HepG2 (cell line): Measurements from ENCODE around the gene TTLL10. TPM values are rescaled to one million over a fixed set of nuclear protein-coding genes. Genes with fewer than 3 reads are reported as not detected.

ENCODE experiments used
- CSRNP1 ChIP-seq: sonication (generic); formaldehyde crosslinking; IDR thresholded peaks from 2 replicates; pipeline ENCODE4 v1.8.1; 2023; ENCODE audit warnings: mild to moderate bottlenecking, missing genetic modification reagents
- ELF1 ChIP-seq: sonication (generic); formaldehyde crosslinking; IDR thresholded peaks from 2 replicates; pipeline ENCODE4 v1.4.0; 2020; ENCODE audit warnings: missing genetic modification reagents
- SP140L ChIP-seq: sonication (generic); formaldehyde crosslinking; IDR thresholded peaks from 2 replicates; pipeline ENCODE4 v1.4.0; 2020; ENCODE audit warnings: missing genetic modification reagents, borderline replicate concordance
- UBTF ChIP-seq: sonication (generic); formaldehyde crosslinking; IDR thresholded peaks from 2 replicates; pipeline ENCODE4 v1.4.0; 2020; ENCODE audit warnings: mild to moderate bottlenecking, missing genetic modification reagents
- ZBTB4 ChIP-seq: sonication (generic); formaldehyde crosslinking; IDR thresholded peaks from 2 replicates; pipeline ENCODE4 v1.4.0; 2020; ENCODE audit warnings: missing genetic modification reagents, mild to moderate bottlenecking, borderline replicate concordance
- polyA plus RNA-seq, 8 experiments: library from polyadenylated mRNA; depleted of rRNA in 3 of 8; stranded (reverse) in 7 of 8; unstranded in 1 of 8; fragments of >200 nt; fragmentation: Illumina TruSeq in 4 of 8; extraction: Trizol in 4 of 8; gene quantifications; 2 replicates each; pipeline versions ENCODE4 v1.2.1 to v1.2.3, GENCODE V29; 2011 to 2016; ENCODE audit warnings: low read depth in 4 of 8, missing spikeins in 1 of 8, mixed read lengths in 1 of 8; ENCODE audit not compliant: insufficient read depth in 1 of 8
- total RNA-seq, 5 experiments: library from RNA; depleted of rRNA; stranded (reverse); fragments of >200 nt; fragmentation: Illumina TruSeq; extraction: Trizol; gene quantifications; 2 replicates each; pipeline ENCODE4 v1.2.3, GENCODE V29; 2016; ENCODE audit warnings: low read depth in 1 of 5

Gene TTLL10
- total and polyA plus RNA-seq, 2 of the 13 experiments (the other 11 are each of a cell fraction or from before 2014, with no cell fraction given) = not detected

GRCh38 chr1:1185101-1185765 is 11.6 kb downstream of the TTLL10 start (continued):
- TF ChIP-seq UBTF (CRISPR knock-in tag) (0 out of 2 replicates have a peak, but pooled peaks have one; percentile 35), ELF1 (0 out of 2 replicates have a peak, but pooled peaks have one; percentile 11), CSRNP1 (CRISPR knock-in tag) (0 out of 2 replicates have a peak, but pooled peaks have one; percentile 58), ZBTB4 (CRISPR knock-in tag) (0 out of 2 replicates have a peak, but pooled peaks have one; percentile 26), SP140L (no peak)
